ENCODE measurements around the gene CES4A.

CES4A gene

GRCh38 chr16:67017421-67017750, 29.0 kb downstream of the CES4A start:
- no peak for TF ChIP-seq CTCF (IDR thresholded peaks at IDR 0.05)
- H3K9me3 Mint-ChIP-seq, result no peaks in the 10 kb centered on the region
- H3K27me3 Mint-ChIP-seq (ENCODE audit: low read depth, poor library complexity), result peaks cover 29% of the 10 kb centered on the region
- H3K4me1 Mint-ChIP-seq, result peaks cover 45% of the 10 kb centered on the region
- no peak for DNase-seq
- no peak overlapping the region for H3K4me3 Mint-ChIP-seq
- H3K36me3 Mint-ChIP-seq (ENCODE audit: low read depth), result no peaks in the 10 kb centered on the region
- H3K27ac Mint-ChIP-seq, result no peak overlapping the region

- H3K4me3 Mint-ChIP-seq, result no peak overlapping the region
- TF ChIP-seq CTCF (IDR thresholded peaks at IDR 0.05), result peak; percentile 78
- no peaks in the 10 kb centered on the region for H3K36me3 Mint-ChIP-seq (ENCODE audit: low read depth)
- H3K27me3 Mint-ChIP-seq (ENCODE audit: low read depth, poor library complexity), result peaks cover 26% of the 10 kb centered on the region
- H3K27ac Mint-ChIP-seq, result no peak overlapping the region
- peak; percentile 86 for DNase-seq
- H3K4me1 Mint-ChIP-seq, result peaks cover 48% of the 10 kb centered on the region
- H3K9me3 Mint-ChIP-seq, result no peaks in the 10 kb centered on the region
These were observed 29.6 kb downstream of the CES4A start for GRCh38 chr16:67017810-67018488.

GRCh38 chr16:67019171-67019570, 30.8 kb downstream of the CES4A start:
- no peak for DNase-seq
- H3K4me3 Mint-ChIP-seq, result no peak overlapping the region
- no peak overlapping the region for H3K27ac Mint-ChIP-seq
- peaks cover 26% of the 10 kb centered on the region for H3K27me3 Mint-ChIP-seq (ENCODE audit: low read depth, poor library complexity)
- no peaks in the 10 kb centered on the region for H3K36me3 Mint-ChIP-seq (ENCODE audit: low read depth)
- H3K9me3 Mint-ChIP-seq, result no peaks in the 10 kb centered on the region
- no peak for TF ChIP-seq CTCF (IDR thresholded peaks at IDR 0.05)
- peaks cover 48% of the 10 kb centered on the region for H3K4me1 Mint-ChIP-seq

- peaks cover 9% of the 10 kb centered on the region for H3K27me3 Mint-ChIP-seq (ENCODE audit: low read depth, poor library complexity)
- peaks cover 46% of the 10 kb centered on the region for H3K4me1 Mint-ChIP-seq
- no peaks in the 10 kb centered on the region for H3K9me3 Mint-ChIP-seq
- no peak overlapping the region for H3K4me3 Mint-ChIP-seq
- no peak for TF ChIP-seq CTCF (IDR thresholded peaks at IDR 0.05)
- no peak overlapping the region for H3K27ac Mint-ChIP-seq
- H3K36me3 Mint-ChIP-seq (ENCODE audit: low read depth), result no peaks in the 10 kb centered on the region
- DNase-seq, result no peak
These were observed 32.9 kb downstream of the CES4A start for GRCh38 chr16:67021321-67021720.

- Mint-ChIP-seq H3K27me3 (ENCODE audit: low read depth, poor library complexity) (peaks cover 1% of the 10 kb centered on the region), H3K4me1 (peaks cover 40% of the 10 kb centered on the region), H3K9me3 (no peaks in the 10 kb centered on the region), H3K36me3 (ENCODE audit: low read depth) (no peaks in the 10 kb centered on the region), H3K27ac (no peak overlapping the region), H3K4me3 (no peak overlapping the region)
- no peak for TF ChIP-seq CTCF (IDR thresholded peaks at IDR 0.05)
- no peak for DNase-seq
These were observed 34.3 kb downstream of the CES4A start for GRCh38 chr16:67022531-67023214.

GRCh38 chr16:67023689-67024088, 35.3 kb downstream of the CES4A start:
- H3K36me3 Mint-ChIP-seq (ENCODE audit: low read depth), result no peaks in the 10 kb centered on the region
- TF ChIP-seq CTCF (IDR thresholded peaks at IDR 0.05), result no peak
- H3K27me3 Mint-ChIP-seq (ENCODE audit: low read depth, poor library complexity), result no peaks in the 10 kb centered on the region
- peak overlapping the region; percentile 82 for H3K27ac Mint-ChIP-seq
- H3K4me3 Mint-ChIP-seq, result no peak overlapping the region
- no peaks in the 10 kb centered on the region for H3K9me3 Mint-ChIP-seq
- DNase-seq, result no peak
- peaks cover 40% of the 10 kb centered on the region for H3K4me1 Mint-ChIP-seq
